Measurements from ENCODE around the gene KPNA3. TPM values are rescaled to one million over a fixed set of nuclear protein-coding genes. Genes with fewer than 3 reads are reported as not detected.

Gene KPNA3
- total RNA-seq, 2 donors from 2014 or later: 19.1 to 25.1 TPM

Other genes with a start within 250 kb of the KPNA3 start
- 10 to 100 TPM; 20.2 to 23.0 TPM for gene RCBTB1, start 207.1 kb downstream of the KPNA3 start, total RNA-seq
- gene ARL11, start 164.2 kb downstream of the KPNA3 start, total RNA-seq: under 1 TPM in 1 of 2 donors, not detected in 1; 0.22 TPM
- 10 to 100 TPM; 11.8 to 17.1 TPM for gene EBPL, start 101.2 kb downstream of the KPNA3 start, total RNA-seq
- 1 to 10 TPM in 1 of 2 donors, under 1 TPM in 1; 0.99 to 3.0 TPM for gene SPRYD7, start 143.7 kb upstream of the KPNA3 start, total RNA-seq
- 10 to 100 TPM; 18.5 to 27.5 TPM for gene TRIM13, start 204.4 kb upstream of the KPNA3 start, total RNA-seq
- gene KCNRG, start 222.8 kb upstream of the KPNA3 start, total RNA-seq: under 1 TPM; 0.60 to 0.91 TPM

Measured in T-helper 17 cell (primary cell).